ENCODE data around the gene B4GALT2. TPM values are rescaled to one million over a fixed set of nuclear protein-coding genes. Genes with fewer than 3 reads are reported as not detected.

B4GALT2 gene
- total RNA-seq, 1 experiment from 2014 or later: 69.8 TPM

- DNase-seq (ENCODE audit: low read depth): no peak
Observed at GRCh38 chr1:44002606-44003157, 23.7 kb downstream of the B4GALT2 start.

- no peak for DNase-seq (ENCODE audit: low read depth)
Observed at GRCh38 chr1:44008259-44008658, 29.2 kb downstream of the B4GALT2 start.

- no peak for DNase-seq (ENCODE audit: low read depth)
Observed at GRCh38 chr1:44010935-44011471, 32.0 kb downstream of the B4GALT2 start.

GRCh38 chr1:44012404-44012803 is 33.4 kb downstream of the B4GALT2 start:
- DNase-seq (ENCODE audit: low read depth): peak; percentile 25

- DNase-seq (ENCODE audit: low read depth): no peak
Observed at GRCh38 chr1:44012941-44013609, 34.1 kb downstream of the B4GALT2 start.

GRCh38 chr1:44013949-44014348 is 34.9 kb downstream of the B4GALT2 start:
- no peak for DNase-seq (ENCODE audit: low read depth)

- DNase-seq (ENCODE audit: low read depth): no peak
Observed at GRCh38 chr1:44014365-44015104, 35.5 kb downstream of the B4GALT2 start.

- no peak for DNase-seq (ENCODE audit: low read depth)
Observed at GRCh38 chr1:44015206-44015605, 36.2 kb downstream of the B4GALT2 start.

- no peak for DNase-seq (ENCODE audit: low read depth)
Observed at GRCh38 chr1:44016041-44016889, 37.3 kb downstream of the B4GALT2 start.

GRCh38 chr1:44016890-44017400 is 37.9 kb downstream of the B4GALT2 start:
- no peak for DNase-seq (ENCODE audit: low read depth)

GRCh38 chr1:44019466-44019948 is 40.5 kb downstream of the B4GALT2 start:
- no peak for DNase-seq (ENCODE audit: low read depth)

GRCh38 chr1:44020464-44020863 is 41.5 kb downstream of the B4GALT2 start:
- no peak for DNase-seq (ENCODE audit: low read depth)

- no peak for DNase-seq (ENCODE audit: low read depth)
Observed at GRCh38 chr1:44021156-44021555, 42.1 kb downstream of the B4GALT2 start.

GRCh38 chr1:44021581-44022321 is 42.7 kb downstream of the B4GALT2 start:
- no peak for DNase-seq (ENCODE audit: low read depth)

GRCh38 chr1:44024031-44024902 is 45.3 kb downstream of the B4GALT2 start:
- DNase-seq (ENCODE audit: low read depth): no peak

GRCh38 chr1:44024903-44025525 is 46.0 kb downstream of the B4GALT2 start:
- DNase-seq (ENCODE audit: low read depth): peak; percentile 52

GRCh38 chr1:44025816-44026215 is 46.8 kb downstream of the B4GALT2 start:
- no peak for DNase-seq (ENCODE audit: low read depth)

- DNase-seq (ENCODE audit: low read depth): no peak
Observed at GRCh38 chr1:44027320-44027719, 48.3 kb downstream of the B4GALT2 start.

GRCh38 chr1:44029260-44029910 is 50.4 kb downstream of the B4GALT2 start:
- peak; percentile 35 for DNase-seq (ENCODE audit: low read depth)

All from RPMI7951 (cell line).